ENCODE data around the gene CCM2.
"Not testable (repeated sequence)": the region's sequence is repeated elsewhere in the genome, so short reads cannot be mapped to it uniquely, and the experiment has no call there.

The CCM2 gene

GRCh38 chr7:45106820-45107219 is 106.8 kb downstream of the CCM2 start:
- no peak for DNase-seq

DNA sequence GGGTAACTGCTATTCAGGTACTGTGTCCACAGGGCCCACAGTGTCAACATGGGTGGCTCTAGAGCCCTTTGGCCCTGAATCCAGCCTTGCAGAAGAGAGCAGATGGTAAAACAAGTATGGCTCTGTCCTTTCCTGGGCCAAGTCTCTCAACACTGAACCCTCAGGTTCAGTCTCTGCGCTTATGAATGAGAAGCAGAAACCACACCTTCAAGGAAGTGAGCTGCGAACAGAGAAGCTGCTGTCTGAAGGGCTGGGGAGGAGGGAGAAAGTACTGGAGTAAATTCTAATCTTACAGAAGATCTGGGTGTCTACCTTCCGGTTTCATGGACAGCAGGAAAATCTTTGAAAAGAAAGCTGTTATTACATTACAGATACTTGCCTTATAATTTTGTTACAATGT is 107.4 kb downstream of the CCM2 start:
- DNase-seq: no peak

GRCh38 chr7:45108863-45109262 is 108.9 kb downstream of the CCM2 start:
- DNase-seq: no peak

DNA sequence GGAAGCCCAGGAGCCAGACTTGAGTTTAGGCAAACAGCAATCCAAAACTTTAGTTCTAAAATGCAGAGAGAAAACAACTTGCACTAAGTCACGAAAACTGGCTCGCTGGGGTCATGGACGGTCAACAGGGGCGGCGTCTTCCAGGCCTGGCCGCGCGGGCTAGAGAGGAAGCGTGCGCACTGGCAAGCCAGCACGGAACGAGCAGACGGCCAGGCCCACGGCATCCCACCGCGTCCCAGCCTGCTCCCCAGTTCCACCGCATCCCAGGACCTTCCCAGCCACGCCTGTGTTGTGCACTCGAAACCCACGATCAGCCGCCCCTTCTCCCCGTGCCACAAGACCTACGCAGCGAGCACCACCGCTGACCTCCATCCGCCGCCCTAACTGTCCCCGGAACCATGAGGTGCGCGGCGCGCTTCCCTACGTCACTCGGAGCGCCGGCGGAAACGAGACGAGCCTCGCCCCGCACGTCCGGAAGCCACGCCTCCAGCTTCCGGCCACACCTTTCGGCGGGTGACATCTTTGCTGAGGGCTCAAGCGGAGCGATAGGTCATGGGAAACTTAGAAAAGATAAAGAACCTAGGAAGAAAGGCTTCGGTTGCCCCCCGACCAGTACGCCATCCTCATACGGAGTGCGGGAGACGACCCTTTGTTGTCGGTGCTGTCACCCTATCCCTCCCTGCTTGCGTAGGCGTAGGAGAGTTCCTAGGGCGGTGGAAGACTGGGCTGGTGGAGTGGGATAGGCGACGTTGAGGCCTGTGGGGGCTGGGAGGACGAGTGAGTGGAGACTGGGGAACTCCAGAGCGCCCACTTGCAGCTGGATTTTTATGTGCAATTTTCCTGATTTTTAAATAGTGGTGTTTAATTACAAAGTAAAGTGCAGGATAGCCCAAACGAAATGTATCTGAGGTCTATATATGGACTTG is 111.6 kb downstream of the CCM2 start, which contains the start of gene TBRG4:
Gene TBRG4 (minus strand): TSS at position 400 of the 926 bp plus-strand sequence. CDS start 2,460 bp downstream, outside the sequence.
- peak; percentile 91 to 92 for DNase-seq

DNA sequence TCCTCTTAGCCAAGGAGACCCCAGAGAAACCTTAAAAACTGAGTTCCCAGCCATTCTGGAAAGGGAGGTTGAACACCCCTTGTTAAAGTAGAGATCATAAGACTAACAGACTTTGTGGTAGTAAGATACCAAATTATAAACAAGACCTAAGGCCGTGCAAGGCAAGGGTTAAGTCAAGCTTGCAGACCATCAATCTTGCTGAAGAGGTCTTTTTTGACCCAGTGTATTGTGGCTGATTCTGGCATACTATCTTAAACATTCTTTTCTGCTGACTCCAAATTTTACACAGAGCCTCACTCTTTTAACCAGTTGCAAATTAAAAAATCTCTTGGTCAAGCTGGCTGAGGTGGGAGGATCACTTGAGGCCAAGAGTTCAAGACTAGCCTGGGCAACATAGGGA is 112.6 kb downstream of the CCM2 start:
- no peak for DNase-seq

- DNase-seq: not testable (repeated sequence)
Measured at GRCh38 chr7:45114257-45114656, 114.3 kb downstream of the CCM2 start.

- no peak for DNase-seq
Measured at GRCh38 chr7:45114926-45115325, 114.9 kb downstream of the CCM2 start.

- DNase-seq: no peak
Measured at GRCh38 chr7:45116048-45116447, 116.0 kb downstream of the CCM2 start.

GRCh38 chr7:45117582-45117981 is 117.6 kb downstream of the CCM2 start:
- no peak for DNase-seq

- DNase-seq: no peak
Measured at GRCh38 chr7:45118292-45118691, 118.3 kb downstream of the CCM2 start.

DNA sequence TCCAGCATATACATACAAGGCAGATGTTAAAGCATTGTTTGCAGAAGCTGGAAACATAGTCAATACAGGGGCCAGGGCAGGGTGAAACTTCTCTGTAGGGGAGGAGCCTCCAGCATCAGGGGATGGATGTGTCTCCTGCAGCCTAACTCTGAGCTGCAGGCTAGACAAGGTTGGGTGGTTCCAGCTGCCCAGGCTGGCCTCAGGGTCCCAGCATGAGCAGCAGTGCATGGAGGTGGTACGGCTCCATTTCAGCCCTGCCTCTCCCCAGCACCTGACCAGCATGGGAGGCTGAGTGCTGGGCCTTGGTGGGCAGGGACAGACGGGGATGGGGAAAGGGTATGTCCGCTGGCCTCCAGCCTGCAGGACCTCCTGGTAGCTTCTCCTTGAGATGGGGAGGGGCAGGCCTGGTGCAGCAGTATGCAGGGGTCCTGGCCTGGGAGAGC is 118.9 kb downstream of the CCM2 start:
- DNase-seq: no peak

- DNase-seq: no peak
Measured at GRCh38 chr7:45119550-45119949, 119.5 kb downstream of the CCM2 start.

- no peak for DNase-seq
Measured at GRCh38 chr7:45122975-45123860, 123.2 kb downstream of the CCM2 start.

DNA sequence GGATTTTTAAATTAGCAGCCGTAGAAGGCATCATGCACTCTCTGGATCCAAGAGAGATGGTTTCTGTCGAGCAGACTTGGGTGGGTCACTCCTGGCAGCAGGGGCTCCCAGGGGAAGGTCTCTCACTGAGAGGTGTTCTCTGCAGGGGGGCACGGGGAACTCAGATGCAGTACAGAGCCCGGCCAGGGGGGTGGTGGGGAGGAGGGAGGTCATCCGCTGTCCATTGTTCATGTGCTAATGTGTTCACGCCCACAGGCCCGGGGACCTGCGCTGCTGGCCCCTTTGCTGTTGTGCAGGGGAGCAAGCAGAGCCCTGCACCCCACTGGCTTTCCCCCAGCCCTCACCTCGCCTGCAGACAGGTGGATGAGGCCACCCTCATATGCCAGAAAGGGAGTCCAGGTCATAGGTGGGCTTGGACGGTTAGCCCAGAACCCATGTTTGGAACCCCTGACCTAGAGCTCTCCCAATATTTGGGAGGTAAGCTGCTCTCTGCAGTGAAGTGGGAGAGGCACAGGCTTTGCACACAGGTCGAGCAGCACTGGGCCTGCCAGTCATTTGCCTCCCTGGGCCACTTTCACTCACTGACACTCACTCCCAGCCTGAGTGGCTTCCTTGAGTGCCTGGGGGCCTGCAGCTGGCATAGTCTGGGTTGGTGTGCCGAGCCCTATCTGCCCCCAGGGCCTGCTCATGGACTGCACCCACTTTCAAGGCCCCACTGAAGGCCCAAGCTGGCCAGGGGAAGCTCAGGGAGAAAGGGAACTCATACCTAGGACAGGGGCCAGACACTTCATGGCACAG is 124.1 kb downstream of the CCM2 start:
- DNase-seq: no peak

GRCh38 chr7:45125193-45125904 is 125.3 kb downstream of the CCM2 start:
- no peak for DNase-seq
